ENCODE measurements around the gene MYO1E. TPM values are rescaled to one million over a fixed set of nuclear protein-coding genes. Genes with fewer than 3 reads are reported as not detected.
A peak's percentile ranks its signal among the peaks of the same experiment; 100 is the strongest.

MYO1E gene
- total and polyA plus RNA-seq, 10 donors: 21.3 to 115 (median 65.6) TPM

- DNase-seq: no peak
- Histone ChIP-seq H3K27me3 (replicated peaks in 1 of 7) (no peaks in the 10 kb centered on the region), H3K4me1 (peaks cover 0 to 53% (median 29%) of the 10 kb centered on the region in 6 donors), H3K4me3 (no peak overlapping the region), H3K9me3 (no peaks in the 10 kb centered on the region), H3K27ac (no peak overlapping the region), H3K36me3 (peaks cover 0 to 12% (median 2%) of the 10 kb centered on the region in 6 donors)
- TF ChIP-seq, protein P1, sequence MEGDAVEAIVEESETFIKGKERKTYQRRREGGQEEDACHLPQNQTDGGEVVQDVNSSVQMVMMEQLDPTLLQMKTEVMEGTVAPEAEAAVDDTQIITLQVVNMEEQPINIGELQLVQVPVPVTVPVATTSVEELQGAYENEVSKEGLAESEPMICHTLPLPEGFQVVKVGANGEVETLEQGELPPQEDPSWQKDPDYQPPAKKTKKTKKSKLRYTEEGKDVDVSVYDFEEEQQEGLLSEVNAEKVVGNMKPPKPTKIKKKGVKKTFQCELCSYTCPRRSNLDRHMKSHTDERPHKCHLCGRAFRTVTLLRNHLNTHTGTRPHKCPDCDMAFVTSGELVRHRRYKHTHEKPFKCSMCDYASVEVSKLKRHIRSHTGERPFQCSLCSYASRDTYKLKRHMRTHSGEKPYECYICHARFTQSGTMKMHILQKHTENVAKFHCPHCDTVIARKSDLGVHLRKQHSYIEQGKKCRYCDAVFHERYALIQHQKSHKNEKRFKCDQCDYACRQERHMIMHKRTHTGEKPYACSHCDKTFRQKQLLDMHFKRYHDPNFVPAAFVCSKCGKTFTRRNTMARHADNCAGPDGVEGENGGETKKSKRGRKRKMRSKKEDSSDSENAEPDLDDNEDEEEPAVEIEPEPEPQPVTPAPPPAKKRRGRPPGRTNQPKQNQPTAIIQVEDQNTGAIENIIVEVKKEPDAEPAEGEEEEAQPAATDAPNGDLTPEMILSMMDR (IDR thresholded peaks at IDR 0.05 in 8 of 11, conservative IDR thresholded peaks at IDR 0.05 in 3 of 11): no peak
- TF ChIP-seq POLR2A (IDR thresholded peaks at IDR 0.05) (no peak), POLR2AphosphoS5 (IDR thresholded peaks at IDR 0.05) (no peak)
- 87 to 90% (median 90%) methylated on average over 13 of the region's 13 CpGs for WGBS, 5 donors
- intact Hi-C loops (cut with DNase I; ENCODE audit: low total_unique reads): no loop called here
Measured at GRCh38 chr15:59250249-59250648, 122.4 kb downstream of the MYO1E start.

DNA sequence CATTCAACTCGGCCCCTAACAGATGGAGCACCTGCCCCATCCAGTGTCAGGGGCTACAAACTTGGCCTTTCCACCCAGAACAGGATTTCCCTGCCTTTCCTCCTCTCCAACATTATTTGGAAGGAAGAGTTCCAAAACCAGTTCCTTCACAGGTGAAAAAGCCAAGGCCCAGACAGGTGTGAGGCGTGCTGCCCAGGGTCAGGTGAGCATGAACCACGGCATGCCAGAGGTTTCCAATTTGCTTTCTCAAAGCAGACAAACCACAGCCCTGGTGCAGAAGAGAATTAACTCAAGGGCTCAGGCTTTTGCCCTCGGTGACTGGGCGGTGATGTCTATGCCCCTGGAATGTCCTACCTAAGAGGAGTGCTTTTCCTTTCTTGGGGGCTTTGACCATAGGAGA lies 122.9 kb downstream of the MYO1E start:
- H3K9me3 ChIP-seq: no peaks in the 10 kb centered on the region
- WGBS, 5 donors: 78 to 85% (median 81%) methylated on average over 4 to 5 of the region's 5 CpGs
- H3K4me3 ChIP-seq: no peak overlapping the region
- DNase-seq: no peak
- peaks cover 0 to 9% (median 0%) of the 10 kb centered on the region in 6 donors for H3K36me3 ChIP-seq
- no peak overlapping the region for H3K27ac ChIP-seq
- no peaks in the 10 kb centered on the region for H3K27me3 ChIP-seq (replicated peaks in 1 of 7)
- peaks cover 0 to 53% (median 29%) of the 10 kb centered on the region in 6 donors for H3K4me1 ChIP-seq
- intact Hi-C loops (cut with DNase I; ENCODE audit: low total_unique reads): loop anchor here (10.0 kb wide), 1 partner anchor 245 kb away; no protein-coding TSS in a partner anchor
- no peak for TF ChIP-seq POLR2A (IDR thresholded peaks at IDR 0.05)
- no peak for TF ChIP-seq POLR2AphosphoS5 (IDR thresholded peaks at IDR 0.05)
- TF ChIP-seq, protein P1 (IDR thresholded peaks at IDR 0.05 in 8 of 11, conservative IDR thresholded peaks at IDR 0.05 in 3 of 11): no peak

DNA sequence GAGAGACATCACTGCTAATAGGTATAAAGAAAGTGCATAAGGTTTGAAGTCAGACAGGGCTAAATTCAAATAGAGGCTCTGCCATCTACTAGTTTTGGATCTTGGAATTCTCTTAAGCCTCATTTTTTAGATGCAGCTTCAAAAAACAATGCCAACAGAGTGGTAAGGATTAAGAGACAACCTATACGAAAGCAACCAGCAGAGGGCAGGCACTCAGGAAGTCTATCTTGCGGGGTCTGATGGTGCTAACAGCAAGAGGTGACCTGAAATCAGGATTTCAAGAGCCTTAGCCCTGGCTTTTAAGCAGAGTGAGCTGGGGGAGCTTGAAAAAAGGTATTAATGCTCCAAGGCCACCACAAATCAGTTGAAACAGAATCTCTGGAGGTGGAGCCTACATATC lies 125.3 kb downstream of the MYO1E start:
- H3K9me3 ChIP-seq: no peaks in the 10 kb centered on the region
- WGBS, 5 donors: 2 to 22% (median 7%) methylated on average over 2 of the region's 2 CpGs
- no peak overlapping the region for H3K27ac ChIP-seq
- peaks cover 0 to 2% (median 0%) of the 10 kb centered on the region in 6 donors for H3K36me3 ChIP-seq
- no peak overlapping the region for H3K4me3 ChIP-seq
- no peak for DNase-seq
- H3K4me1 ChIP-seq: peaks cover 0 to 47% (median 29%) of the 10 kb centered on the region in 6 donors
- H3K27me3 ChIP-seq (replicated peaks in 1 of 7): no peaks in the 10 kb centered on the region
- no peak for TF ChIP-seq POLR2A (IDR thresholded peaks at IDR 0.05)
- TF ChIP-seq, protein P1 (IDR thresholded peaks at IDR 0.05 in 8 of 11, conservative IDR thresholded peaks at IDR 0.05 in 3 of 11): peak in 10 of 11 experiments; percentile 32 to 72 (median 60)
- intact Hi-C loops (cut with DNase I; ENCODE audit: low total_unique reads): loop anchor here (10.0 kb wide), 1 partner anchor 247 kb away; no protein-coding TSS in a partner anchor

GRCh38 chr15:59245559-59245958 lies 127.1 kb downstream of the MYO1E start:
- H3K4me3 ChIP-seq: no peak overlapping the region
- intact Hi-C loops (cut with DNase I; ENCODE audit: low total_unique reads): loop anchor here (10.0 kb wide), 1 partner anchor 249 kb away; no protein-coding TSS in a partner anchor
- peaks cover 0 to 30% (median 17%) of the 10 kb centered on the region in 6 donors for H3K4me1 ChIP-seq
- 82 to 90% (median 90%) methylated on average over 2 of the region's 2 CpGs for WGBS, 5 donors
- DNase-seq: no peak
- H3K27me3 ChIP-seq (replicated peaks in 1 of 7): no peaks in the 10 kb centered on the region
- no peaks in the 10 kb centered on the region for H3K9me3 ChIP-seq
- H3K36me3 ChIP-seq: peaks cover 0 to 4% (median 0%) of the 10 kb centered on the region in 6 donors
- TF ChIP-seq POLR2AphosphoS5 (IDR thresholded peaks at IDR 0.05) (no peak), POLR2A (IDR thresholded peaks at IDR 0.05) (no peak)
- TF ChIP-seq, protein P1 (IDR thresholded peaks at IDR 0.05 in 8 of 11, conservative IDR thresholded peaks at IDR 0.05 in 3 of 11): no peak
- no peak overlapping the region for H3K27ac ChIP-seq

Measured in spleen (tissue), 11 donors.